Hippocampal formation (tissue), 2 donors: ENCODE results near the gene ANKRD10.
A peak's percentile ranks its signal among the peaks of the same experiment; 100 is the strongest.

Experiments
- DNase-seq, 2 donors: peaks; one replicate each; lab custom pipeline; 2025; lab: John Stamatoyannopoulos, UW

Gene ANKRD10

DNA sequence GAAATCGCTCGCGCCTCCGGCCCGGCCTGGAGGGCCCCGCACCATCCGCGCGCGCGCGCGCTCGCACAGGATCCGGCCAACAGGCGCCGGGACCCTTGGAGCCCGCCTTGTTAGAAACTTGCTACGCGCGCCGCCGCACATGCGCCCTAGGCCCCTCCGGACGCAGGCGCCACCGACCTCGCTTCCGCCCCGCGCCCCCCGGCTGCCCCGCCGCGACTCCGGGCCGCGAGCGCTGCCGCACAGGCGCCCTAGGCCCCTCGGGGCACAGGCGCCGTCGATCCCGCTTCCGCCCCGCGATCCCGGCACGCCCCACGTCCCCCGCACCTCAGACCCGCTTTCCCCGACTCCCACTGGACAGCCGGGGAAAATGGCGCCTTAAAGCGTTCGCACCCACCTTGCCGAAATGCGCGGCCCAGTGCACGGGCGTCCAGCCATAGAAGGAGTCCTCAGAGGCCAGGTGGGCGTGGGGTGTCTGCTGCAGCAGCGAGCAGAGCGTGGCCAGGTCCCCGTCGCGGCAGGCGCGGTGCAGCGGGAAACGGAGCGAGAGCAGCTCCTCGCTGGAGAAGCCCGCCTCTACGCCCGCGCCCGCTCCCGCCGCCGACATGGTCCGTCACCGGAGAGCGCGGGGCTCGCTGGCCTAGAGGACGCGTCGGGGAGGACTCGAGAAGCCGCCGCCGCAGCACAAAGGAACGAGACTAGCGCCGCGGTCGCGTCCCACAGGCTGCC lies 375 bp downstream of the ANKRD10 start:
- peak; percentile 62 to 64 for DNase-seq

DNA sequence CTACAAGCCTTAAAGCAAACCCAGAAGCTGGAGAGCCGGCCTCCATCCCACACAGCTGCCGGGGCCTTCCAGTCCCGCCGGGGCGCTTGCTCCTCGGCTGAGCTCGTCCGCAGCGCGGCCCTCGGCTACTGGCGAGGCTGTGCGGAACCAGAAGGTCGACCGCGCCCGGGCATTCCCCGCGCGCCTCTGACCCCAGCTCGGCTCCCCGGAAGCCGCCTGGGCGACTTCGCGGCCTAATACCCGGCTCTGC lies 863 bp downstream of the ANKRD10 start:
- peak in 1 of 2 donors; percentile 30 for DNase-seq

GRCh38 chr13:110913322-110914080 lies 1.4 kb downstream of the ANKRD10 start:
- no peak for DNase-seq

- DNase-seq, result no peak
Measured at GRCh38 chr13:110912651-110913051, 2.2 kb downstream of the ANKRD10 start.

DNA sequence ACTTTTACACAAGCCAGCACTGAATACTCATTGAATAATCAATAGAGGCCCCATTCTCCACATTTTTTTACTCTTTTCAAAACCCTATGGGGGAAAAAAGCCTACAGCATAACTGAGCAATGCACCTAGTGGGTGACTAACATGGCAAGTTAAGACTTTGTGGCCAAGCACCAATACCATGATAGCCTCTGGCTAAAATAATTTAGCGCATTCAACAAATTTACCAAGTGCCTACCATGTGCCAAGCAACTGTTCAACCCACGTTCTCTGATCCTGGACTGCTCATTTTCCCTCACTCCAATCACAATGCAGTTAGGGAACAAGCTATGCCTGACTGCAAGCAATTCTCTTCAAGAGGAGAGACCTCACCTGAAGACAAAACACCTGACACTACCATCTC lies 3.0 kb downstream of the ANKRD10 start:
- DNase-seq, result no peak

DNA sequence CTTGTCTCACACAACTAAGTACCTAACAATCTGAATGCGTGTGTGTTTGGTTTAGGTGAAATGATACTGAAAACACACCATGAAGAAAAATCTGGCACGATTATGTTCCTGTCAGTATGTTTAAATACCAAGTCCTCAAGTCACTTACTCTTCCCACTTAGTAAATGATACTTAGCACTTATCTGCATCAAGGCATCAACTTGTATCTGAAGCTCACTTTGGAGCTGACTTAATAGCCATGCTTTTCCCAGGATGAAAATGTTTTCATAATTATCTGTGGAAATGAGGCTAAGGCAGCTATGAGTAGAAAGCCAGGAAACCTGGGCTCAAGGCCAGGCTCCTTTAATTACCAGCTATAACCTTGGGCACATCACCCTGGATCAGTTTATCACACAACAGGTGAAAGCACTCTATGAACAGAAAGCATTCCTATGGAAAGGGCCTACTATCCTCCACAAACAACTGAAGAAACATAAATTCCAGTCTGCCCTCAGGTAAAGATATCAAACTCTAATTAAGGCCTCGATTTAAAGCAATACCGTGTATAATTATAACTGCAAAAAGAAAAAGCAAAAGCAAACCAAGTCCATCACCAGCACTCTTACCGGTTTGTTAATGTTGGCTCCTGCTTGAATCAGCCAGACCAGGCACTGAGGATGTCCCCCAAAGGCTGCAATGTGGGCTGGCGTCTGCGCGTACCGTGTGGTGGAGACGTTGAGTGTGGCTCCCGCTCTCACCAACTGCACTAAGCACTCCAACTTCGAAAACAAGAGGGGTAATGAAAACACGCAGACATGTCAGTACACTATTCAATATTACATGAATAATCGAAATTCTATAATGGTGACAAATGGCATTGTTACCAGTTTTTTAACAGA lies 4.6 kb downstream of the ANKRD10 start:
- no peak for DNase-seq

- no peak for DNase-seq
Measured at GRCh38 chr13:110907951-110908898, 6.6 kb downstream of the ANKRD10 start.

- DNase-seq, result no peak
Measured at GRCh38 chr13:110907301-110907700, 7.6 kb downstream of the ANKRD10 start.

GRCh38 chr13:110904748-110905147 lies 10.1 kb downstream of the ANKRD10 start:
- no peak for DNase-seq

- no peak for DNase-seq
Measured at GRCh38 chr13:110902370-110902769, 12.5 kb downstream of the ANKRD10 start.

GRCh38 chr13:110897521-110897920 lies 17.3 kb downstream of the ANKRD10 start:
- no peak for DNase-seq

- DNase-seq, result no peak
Measured at GRCh38 chr13:110897014-110897413, 17.9 kb downstream of the ANKRD10 start.

DNA sequence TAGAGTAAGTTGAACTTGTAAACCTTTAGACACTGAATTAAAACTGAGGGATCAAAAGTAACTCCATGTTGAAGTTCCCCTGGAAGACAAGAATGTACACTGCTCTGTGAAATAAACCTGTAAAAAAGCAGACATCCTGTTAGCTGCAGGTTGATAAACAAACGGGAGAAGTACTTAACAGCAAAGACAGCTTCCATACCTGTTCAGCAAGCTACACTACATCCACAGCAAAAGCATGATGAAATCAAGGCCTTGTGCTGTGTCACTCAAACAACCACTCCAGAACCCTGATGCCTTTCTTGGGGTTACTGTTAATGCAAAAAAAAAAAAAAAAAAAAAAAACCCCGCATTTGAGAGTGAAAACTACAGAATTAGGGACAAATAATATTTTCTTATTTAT lies 20.8 kb downstream of the ANKRD10 start:
- no peak for DNase-seq

GRCh38 chr13:110893571-110893970 lies 21.3 kb downstream of the ANKRD10 start:
- DNase-seq, result no peak

DNA sequence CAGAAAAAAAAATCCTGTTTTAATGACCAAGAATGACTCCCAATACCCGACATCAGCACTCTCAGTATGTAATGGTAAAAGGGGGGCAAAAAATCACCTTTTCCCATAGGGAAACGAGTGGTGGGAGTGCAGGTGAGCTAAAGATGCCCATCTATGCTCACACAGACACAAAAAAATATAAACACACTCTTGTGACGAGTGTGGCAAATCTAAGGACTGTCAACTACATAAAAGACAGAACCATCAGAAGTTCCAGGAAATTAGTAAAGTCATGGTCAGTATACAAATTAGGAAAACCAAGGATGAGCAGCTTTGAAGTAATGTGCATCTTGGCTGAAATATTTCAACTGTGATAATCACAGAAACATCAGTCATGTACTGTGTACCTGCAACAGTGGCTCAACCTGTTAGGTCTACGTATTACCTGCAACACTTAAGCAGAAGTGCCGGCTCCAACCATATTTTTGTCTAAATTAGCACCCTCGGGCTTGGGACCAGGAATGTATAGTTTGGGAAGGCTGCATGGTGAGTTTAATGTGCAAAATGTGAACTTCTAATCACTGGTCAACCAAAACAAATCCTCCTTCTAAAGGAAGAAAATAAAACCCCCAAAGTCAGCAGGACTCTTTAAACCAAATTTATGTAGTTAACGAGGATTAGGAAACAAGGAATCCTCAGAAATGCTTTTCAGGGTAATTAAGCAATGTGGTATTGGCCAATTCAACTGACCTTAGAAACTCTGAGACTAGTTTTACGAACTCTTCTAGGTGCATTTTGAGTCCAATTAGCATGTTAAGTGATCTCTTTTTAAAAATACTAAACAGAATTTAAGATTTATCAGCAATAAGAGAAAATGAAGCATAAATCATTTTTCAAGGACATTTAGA lies 24.3 kb downstream of the ANKRD10 start:
- DNase-seq, result no peak

- no peak for DNase-seq
Measured at GRCh38 chr13:110888390-110888789, 26.5 kb downstream of the ANKRD10 start.

GRCh38 chr13:110887597-110888333 lies 27.1 kb downstream of the ANKRD10 start:
- DNase-seq, result peak; percentile 28 to 48

GRCh38 chr13:110886870-110887596 lies 27.8 kb downstream of the ANKRD10 start:
- no peak for DNase-seq
